Embryonic facial prominence (tissue), 1 donor: ENCODE data around the gene FXR2.
"Not testable (repeated sequence)": the region's sequence is repeated elsewhere in the genome, so short reads cannot be mapped to it uniquely, and the experiment has no call there.

ENCODE experiments used
- DNase-seq: peaks from one replicate; pipeline ENCODE4 v3.0.0-alpha.2; 2016; ENCODE audit errors: extremely low spot score

The FXR2 gene

DNA sequence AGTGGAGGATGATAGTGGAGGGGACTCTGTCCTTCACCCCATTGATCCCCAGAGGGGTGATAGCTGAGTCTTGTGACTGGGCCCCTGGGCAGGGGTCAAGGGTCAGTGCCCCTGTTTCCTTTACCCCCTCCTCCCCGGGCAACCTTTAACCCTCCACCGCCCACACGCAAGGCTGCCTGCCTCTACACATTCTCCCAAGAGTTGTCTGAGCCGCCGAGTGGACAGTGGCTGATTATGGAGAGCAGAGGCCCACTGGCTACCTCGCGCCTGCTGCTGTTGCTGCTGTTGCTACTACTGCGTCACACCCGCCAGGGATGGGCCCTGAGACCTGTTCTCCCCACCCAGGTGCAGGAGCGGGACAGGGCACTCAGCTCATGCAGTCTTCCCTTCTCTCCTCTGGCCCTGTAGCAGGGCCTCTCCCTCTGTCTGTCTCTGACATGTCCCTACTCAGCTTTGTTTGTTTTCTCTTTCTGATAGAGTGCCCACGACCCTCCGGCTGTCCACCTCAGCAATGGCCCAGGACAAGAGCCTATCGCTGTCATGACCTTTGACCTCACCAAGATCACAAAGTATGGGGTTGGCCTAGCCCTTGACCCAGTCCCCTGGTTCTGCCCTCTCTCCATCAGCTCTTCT lies 15.4 kb upstream of the FXR2 start, which contains the start of gene SHBG:
Gene SHBG (plus strand): TSS at position 197 of the 633 bp plus-strand sequence. CDS start 38 bp downstream, at position 235.
- DNase-seq, result no peak

GRCh38 chr17:7627250-7628121 lies 12.8 kb upstream of the FXR2 start, which contains the start of gene SAT2:
TSS of gene SAT2 (minus strand) at chr17:7627821. CDS start at chr17:7627635, 186 bp downstream.
- DNase-seq, result peak; percentile 74

DNA sequence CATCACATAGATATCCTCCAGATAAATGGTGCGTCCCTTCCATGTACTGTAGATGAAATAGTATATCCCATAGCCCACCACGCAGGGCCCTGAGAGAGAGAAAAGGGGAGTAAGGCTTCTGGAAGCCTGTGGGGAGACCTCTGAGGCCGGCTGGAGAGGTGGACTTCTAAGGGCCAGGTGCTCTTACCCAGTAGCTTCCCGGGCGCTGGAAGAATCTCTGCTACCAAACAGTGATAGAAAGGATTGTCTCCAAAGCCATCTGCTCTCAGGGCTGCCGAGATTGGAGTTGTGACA lies 12.2 kb upstream of the FXR2 start:
- no peak for DNase-seq

DNA sequence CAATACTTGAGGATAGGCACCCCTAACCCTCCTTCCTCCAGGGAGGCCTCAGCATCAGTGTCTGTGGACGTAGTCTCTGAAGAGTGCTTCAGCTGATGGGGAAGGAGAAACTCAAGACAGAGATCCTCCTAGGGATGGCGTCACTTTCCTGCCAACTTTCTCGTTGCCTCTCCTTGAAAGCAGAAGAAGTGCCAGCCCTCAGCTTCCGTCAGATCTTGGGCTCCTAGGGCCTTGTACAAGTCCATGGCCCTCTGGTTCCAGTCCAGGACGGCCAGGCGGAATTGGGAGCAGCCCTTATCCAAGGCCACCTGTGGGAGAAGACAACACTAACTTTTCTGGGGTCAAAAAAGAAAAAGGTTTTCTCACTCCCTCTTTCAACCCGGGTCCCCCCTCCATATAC lies 11.6 kb upstream of the FXR2 start:
- DNase-seq, result no peak

- not testable (repeated sequence) for DNase-seq
Observed at GRCh38 chr17:7625749-7626148, 11.1 kb upstream of the FXR2 start.

DNA sequence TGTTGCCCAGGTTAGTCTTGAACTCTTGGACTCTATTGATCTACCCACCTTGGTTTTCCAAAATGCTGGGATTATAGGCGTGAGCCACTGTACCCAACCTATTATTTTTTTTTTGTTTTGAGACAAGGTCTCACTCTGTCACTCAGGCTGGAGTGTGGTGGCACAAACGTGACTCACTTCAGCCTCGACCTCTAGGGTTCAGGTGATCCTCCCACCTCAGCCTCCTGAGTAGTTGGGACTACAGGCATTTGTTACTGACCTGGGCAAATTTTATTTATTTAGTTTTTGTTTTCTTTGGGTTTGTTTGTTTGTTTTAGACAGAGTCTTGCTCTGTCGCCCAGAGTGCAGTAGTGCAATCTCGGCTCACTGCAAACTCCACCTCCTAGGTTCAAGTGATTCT lies 9.0 kb upstream of the FXR2 start:
- DNase-seq, result no peak

DNA sequence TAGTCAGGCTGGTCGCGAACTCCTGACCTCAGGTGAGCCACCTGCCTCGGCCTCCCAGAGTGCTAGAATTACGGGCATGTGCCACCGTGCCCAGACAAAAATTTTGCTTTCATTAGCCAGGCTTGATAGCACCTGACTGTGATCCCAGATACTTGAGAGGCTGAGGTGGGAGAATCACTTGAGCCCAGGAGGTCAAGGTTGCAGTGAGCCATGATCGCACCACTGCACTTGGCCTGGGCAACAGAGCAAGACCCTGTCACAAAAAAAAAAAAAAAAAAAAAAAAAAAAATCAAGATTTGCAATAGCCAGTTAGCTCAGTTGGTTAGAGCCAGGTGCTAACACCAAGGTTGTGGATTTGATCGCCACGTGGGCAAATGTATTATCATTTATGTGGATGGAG lies 6.1 kb upstream of the FXR2 start:
- DNase-seq, result no peak

- no peak for DNase-seq
Observed at GRCh38 chr17:7618608-7619007, 3.9 kb upstream of the FXR2 start.

- no peak for DNase-seq
Observed at GRCh38 chr17:7615265-7615747, 609 bp upstream of the FXR2 start.

GRCh38 chr17:7613769-7614424 lies 800 bp downstream of the FXR2 start:
- DNase-seq, result no peak

DNA sequence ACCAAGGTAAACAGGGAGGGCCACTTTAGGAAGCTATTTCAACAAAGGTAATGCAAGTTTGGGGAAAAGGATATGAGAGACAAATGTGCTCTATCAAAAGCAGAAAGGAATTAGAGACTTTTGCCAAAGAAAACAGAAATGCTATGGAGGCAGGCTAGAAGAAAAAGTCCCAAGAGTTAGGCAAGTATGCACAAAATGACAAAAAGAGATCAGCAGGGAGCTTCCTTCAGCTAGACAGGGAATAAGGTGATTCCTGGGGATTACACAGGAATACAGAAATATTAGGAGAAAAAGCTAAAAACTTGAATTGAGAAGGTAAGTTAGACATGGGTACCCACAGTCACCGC lies 2.4 kb downstream of the FXR2 start:
- no peak for DNase-seq

GRCh38 chr17:7611635-7612293 lies 2.9 kb downstream of the FXR2 start:
- DNase-seq, result no peak

GRCh38 chr17:7610641-7611040 lies 4.1 kb downstream of the FXR2 start:
- no peak for DNase-seq

DNA sequence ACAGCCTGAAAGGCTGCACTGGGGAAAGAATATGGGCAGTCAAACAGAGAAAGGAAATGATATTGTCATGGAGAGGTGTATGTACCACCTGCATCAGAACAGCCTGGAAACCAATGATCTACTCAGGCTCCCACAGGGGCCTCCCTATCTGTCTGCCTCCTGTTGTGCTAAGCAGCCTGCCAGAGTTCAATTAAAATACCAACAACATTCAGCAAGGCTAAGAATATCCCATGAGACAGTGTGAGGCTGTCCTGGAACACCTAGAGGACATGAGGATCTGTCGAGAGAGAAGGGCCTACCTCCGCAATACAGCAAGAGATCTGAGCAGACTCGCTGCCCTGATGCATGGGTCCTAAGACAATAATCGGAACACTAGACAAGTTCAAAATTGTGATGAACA lies 8.4 kb downstream of the FXR2 start:
- no peak for DNase-seq

- DNase-seq, result not testable (repeated sequence)
Observed at GRCh38 chr17:7597561-7597960, 17.1 kb downstream of the FXR2 start.

- DNase-seq, result no peak
Observed at GRCh38 chr17:7593296-7593695, 21.4 kb downstream of the FXR2 start.

DNA sequence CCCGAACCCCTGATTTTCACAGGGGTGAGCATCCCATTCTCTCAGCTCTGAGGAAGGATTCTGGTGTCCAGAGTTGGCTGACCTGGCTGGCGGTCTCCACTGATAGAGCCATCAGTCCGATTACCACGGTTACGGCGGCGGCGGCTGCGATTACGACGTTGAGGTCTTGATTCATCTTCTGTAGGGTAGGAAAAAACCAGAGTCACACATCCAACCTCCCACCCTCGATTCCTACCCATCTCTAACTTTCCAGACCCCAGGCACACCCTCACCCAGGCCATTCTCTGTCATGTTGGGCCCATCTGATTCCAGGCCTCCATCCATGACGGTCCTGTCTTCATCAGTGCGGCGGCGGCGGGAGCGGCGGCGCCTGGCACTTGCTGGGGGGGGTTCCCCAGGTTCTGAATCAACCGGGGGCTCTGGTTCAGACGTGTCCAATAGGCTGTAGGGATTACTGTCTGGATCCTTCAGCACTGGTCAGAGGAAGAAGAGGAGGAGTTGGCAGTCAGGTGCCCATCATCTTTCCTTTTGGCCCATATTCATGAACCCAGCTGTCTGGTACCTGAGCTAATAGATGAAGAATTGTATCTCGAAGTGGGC lies 22.2 kb downstream of the FXR2 start:
- DNase-seq, result no peak

DNA sequence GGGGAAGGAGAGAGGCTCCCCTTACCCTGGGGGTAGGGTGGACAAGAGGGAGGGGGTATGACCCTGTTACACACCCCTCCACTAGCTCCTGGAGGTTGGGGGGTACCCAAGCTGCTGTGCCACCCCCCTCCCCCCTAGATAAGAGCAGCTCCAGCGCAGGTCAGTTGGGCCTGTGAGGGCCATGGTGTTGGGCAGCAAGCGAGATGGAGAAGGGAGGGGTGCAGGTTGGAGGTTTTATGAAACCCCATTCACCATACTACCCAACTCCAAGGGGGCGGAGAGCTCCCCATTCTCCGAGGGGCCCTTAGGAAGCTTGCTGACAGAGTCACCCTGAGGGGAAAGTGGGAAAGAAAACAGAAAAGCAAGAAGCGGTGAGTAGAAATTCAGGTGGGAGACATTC lies 23.1 kb downstream of the FXR2 start:
- DNase-seq, result no peak

DNA sequence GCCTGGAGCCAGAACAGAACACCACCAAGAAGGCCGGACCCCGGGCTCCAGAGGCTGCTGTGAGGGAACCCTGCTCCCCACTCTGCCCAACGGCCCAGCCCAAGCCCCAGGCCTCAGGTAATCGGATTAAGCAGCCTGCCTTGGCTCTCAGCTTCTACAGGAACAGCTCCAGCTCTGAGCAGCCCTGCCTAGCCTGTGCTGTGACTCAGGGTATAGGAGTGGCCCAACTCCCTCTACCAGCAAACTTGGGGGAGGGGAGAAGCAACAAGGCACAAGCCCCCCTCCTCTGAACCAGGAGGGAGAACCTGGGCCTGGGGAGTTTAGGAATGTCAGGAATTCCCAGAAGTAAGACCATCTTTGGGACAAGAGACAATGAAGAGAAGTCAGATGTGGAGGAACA lies 24.0 kb downstream of the FXR2 start:
- DNase-seq, result no peak

- DNase-seq, result no peak
Observed at GRCh38 chr17:7589891-7590691, 24.6 kb downstream of the FXR2 start, which contains the start of gene SOX15. TSS of gene SOX15 (minus strand) at chr17:7590094. CDS start at chr17:7589676, 418 bp downstream.
